Measurements from ENCODE around the gene DCXR.

DCXR gene

GRCh38 chr17:82021107-82021899 lies 16.2 kb downstream of the DCXR start:
- FAIRE-seq: no peak

GRCh38 chr17:82020572-82021106 lies 16.9 kb downstream of the DCXR start:
- FAIRE-seq: no peak

- FAIRE-seq: no peak
Measured at GRCh38 chr17:82019690-82020571, 17.6 kb downstream of the DCXR start.

GRCh38 chr17:82018989-82019689 lies 18.4 kb downstream of the DCXR start:
- no peak for FAIRE-seq

- FAIRE-seq: no peak
Measured at GRCh38 chr17:82018152-82018988, 19.1 kb downstream of the DCXR start.

- no peak for FAIRE-seq
Measured at GRCh38 chr17:82017612-82018151, 19.8 kb downstream of the DCXR start.

GRCh38 chr17:82016875-82017459 lies 20.5 kb downstream of the DCXR start:
- FAIRE-seq: no peak

GRCh38 chr17:82016061-82016874 lies 21.2 kb downstream of the DCXR start:
- no peak for FAIRE-seq

- no peak for FAIRE-seq
Measured at GRCh38 chr17:82015311-82015971, 22.1 kb downstream of the DCXR start.

- no peak for FAIRE-seq
Measured at GRCh38 chr17:82014971-82015310, 22.6 kb downstream of the DCXR start.

- no peak for FAIRE-seq
Measured at GRCh38 chr17:82014432-82014831, 23.1 kb downstream of the DCXR start.

GRCh38 chr17:82013772-82014321 lies 23.6 kb downstream of the DCXR start:
- no peak for FAIRE-seq

GRCh38 chr17:82013341-82013740 lies 24.2 kb downstream of the DCXR start:
- FAIRE-seq: no peak

GRCh38 chr17:82012640-82013295 lies 24.7 kb downstream of the DCXR start:
- FAIRE-seq: no peak

- no peak for FAIRE-seq
Measured at GRCh38 chr17:82012261-82012639, 25.2 kb downstream of the DCXR start.

- FAIRE-seq: no peak
Measured at GRCh38 chr17:82011617-82012187, 25.8 kb downstream of the DCXR start.

- FAIRE-seq: no peak
Measured at GRCh38 chr17:82010575-82011525, 26.6 kb downstream of the DCXR start.

- no peak for FAIRE-seq
Measured at GRCh38 chr17:82009413-82009812, 28.1 kb downstream of the DCXR start.

Data from endometrium (tissue), 2 donors.